C4-2B (cell line): ENCODE data around the gene HIVEP3.

ENCODE experiments used
- H3K27ac ChIP-seq: fragments of 450-650 bp; 2 replicates; pipeline ENCODE4 v1.5.1; 2017
- CTCF ChIP-seq: fragments of 450-650 bp; conservative IDR thresholded peaks from 2 replicates; pipeline ENCODE4 v1.5.1; 2017; ENCODE audit warnings: mild to moderate bottlenecking
- ZFX ChIP-seq: fragments of 450-650 bp; IDR thresholded peaks from 2 replicates; pipeline ENCODE4 v1.6.1; 2017

Gene HIVEP3

GRCh38 chr1:41509270-41509671 lies 409.5 kb downstream of the HIVEP3 start:
- TF ChIP-seq ZFX (no peak), CTCF (no peak)

GRCh38 chr1:41508290-41508689 lies 410.4 kb downstream of the HIVEP3 start:
- H3K27ac ChIP-seq: no peak overlapping the region
- TF ChIP-seq ZFX (no peak), CTCF (no peak)

More at GRCh38 chr1:41509270-41509671, 409.5 kb downstream of the HIVEP3 start:
- no peak overlapping the region for H3K27ac ChIP-seq

DNA sequence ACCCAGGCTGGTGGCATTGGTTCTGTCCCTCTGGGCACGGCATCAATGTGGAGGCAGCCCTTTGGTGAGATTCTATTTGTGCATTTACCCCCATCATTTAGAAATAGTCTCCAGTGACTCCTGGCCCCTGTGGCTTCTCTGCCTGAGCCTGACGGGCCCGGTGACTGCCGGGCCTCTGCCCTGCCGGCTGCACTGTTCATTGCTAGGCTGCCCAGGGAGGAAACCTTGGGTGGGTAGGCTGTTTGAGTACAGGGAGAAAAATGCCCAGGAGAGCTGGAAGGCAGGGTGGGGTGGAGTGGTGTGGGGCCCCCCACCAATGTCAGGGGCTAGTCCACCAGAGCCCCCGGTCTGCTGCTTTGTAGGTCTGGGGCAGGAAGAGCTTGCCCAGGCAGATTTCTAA lies 410.9 kb downstream of the HIVEP3 start:
- H3K27ac ChIP-seq: no peak overlapping the region
- TF ChIP-seq ZFX: no peak
- TF ChIP-seq CTCF: no peak

DNA sequence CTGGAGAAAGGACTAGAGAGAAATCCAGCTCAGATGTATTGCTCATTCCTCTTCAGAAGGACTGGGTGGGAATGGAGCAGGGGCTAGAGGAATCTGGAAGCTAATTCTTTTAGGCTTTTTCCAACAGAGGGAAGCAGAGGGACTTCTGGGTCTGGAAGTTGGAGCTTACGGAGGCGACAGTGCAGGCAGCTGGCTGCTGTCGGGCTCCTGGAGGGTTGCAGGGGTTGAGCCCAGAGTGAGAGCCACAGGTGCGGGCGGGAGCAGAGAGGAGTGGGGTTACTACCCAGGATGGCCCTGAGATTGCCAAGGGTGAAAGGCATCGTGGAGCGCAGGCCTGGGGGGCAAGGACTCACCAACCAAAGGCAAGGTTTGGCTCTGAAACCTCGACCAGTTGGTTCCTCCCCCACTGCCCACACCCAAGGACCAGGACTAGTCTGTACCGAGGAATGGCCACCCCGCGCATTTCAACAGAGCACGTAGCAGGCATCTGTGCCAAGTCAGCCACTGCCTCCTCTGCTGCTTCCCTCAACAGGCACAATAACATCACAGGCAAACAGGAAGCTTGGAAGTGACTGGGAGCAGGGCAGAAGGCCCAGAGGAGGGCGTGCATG lies 411.5 kb downstream of the HIVEP3 start:
- TF ChIP-seq CTCF: no peak
- no peak for TF ChIP-seq ZFX

GRCh38 chr1:41504114-41505035 lies 414.3 kb downstream of the HIVEP3 start:
- H3K27ac ChIP-seq: no peak overlapping the region

More for the DNA sequence above, 411.5 kb downstream of the HIVEP3 start:
- no peak overlapping the region for H3K27ac ChIP-seq

GRCh38 chr1:41503538-41504113 lies 415.1 kb downstream of the HIVEP3 start:
- no peak for TF ChIP-seq CTCF
- no peak for TF ChIP-seq ZFX
- no peak overlapping the region for H3K27ac ChIP-seq

More at GRCh38 chr1:41504114-41505035, 414.3 kb downstream of the HIVEP3 start:
- TF ChIP-seq ZFX (no peak), CTCF (no peak)

- no peak overlapping the region; the same call in 1 of the 2 replicates for H3K27ac ChIP-seq
- TF ChIP-seq CTCF (no peak), ZFX (no peak)
Observed at GRCh38 chr1:41502912-41503311, 415.8 kb downstream of the HIVEP3 start.
